GM21737 (cell line): ENCODE measurements around the gene DEDD.

ENCODE experiments used
- ATAC-seq: cut with Tn5 transposase; IDR thresholded peaks from one replicate; pipeline ENCODE4 v1.9.1; 2021; ENCODE audit warnings: mild to moderate bottlenecking, moderate library complexity; ENCODE audit not compliant: unreplicated experiment

Gene DEDD

GRCh38 chr1:161163793-161164192 lies 31.3 kb upstream of the DEDD start:
- no peak for ATAC-seq

- no peak for ATAC-seq
Observed at GRCh38 chr1:161162806-161163205, 30.3 kb upstream of the DEDD start.

GRCh38 chr1:161162052-161162451 lies 29.6 kb upstream of the DEDD start:
- ATAC-seq = no peak

- ATAC-seq = no peak
Observed at GRCh38 chr1:161161652-161162051, 29.2 kb upstream of the DEDD start.

- no peak for ATAC-seq
Observed at GRCh38 chr1:161160671-161161145, 28.2 kb upstream of the DEDD start.

- no peak for ATAC-seq
Observed at GRCh38 chr1:161159913-161160243, 27.4 kb upstream of the DEDD start.

- ATAC-seq = peak; percentile 69
Observed at GRCh38 chr1:161159087-161159912, 26.8 kb upstream of the DEDD start, which contains the start of gene USP21. Gene USP21, plus strand, starts transcription at chr1:161159500. Its CDS starts 1,141 bp downstream, at chr1:161160641.

- peak; percentile 6 for ATAC-seq
Observed at GRCh38 chr1:161158316-161159010, 26.0 kb upstream of the DEDD start.

- no peak for ATAC-seq
Observed at GRCh38 chr1:161157867-161158266, 25.4 kb upstream of the DEDD start.

- ATAC-seq = peak; percentile 85
Observed at GRCh38 chr1:161153682-161154337, 21.3 kb upstream of the DEDD start, which contains the start of gene UFC1. Gene UFC1, plus strand, starts transcription at chr1:161153978. Its CDS starts 20 bp downstream, at chr1:161153998.

GRCh38 chr1:161153176-161153575 lies 20.7 kb upstream of the DEDD start:
- ATAC-seq = no peak

GRCh38 chr1:161145832-161146231 lies 13.4 kb upstream of the DEDD start:
- ATAC-seq = no peak

- no peak for ATAC-seq
Observed at GRCh38 chr1:161140755-161141400, 8.4 kb upstream of the DEDD start.

GRCh38 chr1:161139766-161140165 lies 7.3 kb upstream of the DEDD start:
- no peak for ATAC-seq

GRCh38 chr1:161138431-161138830 lies 6.0 kb upstream of the DEDD start:
- ATAC-seq = no peak

GRCh38 chr1:161137881-161138280 lies 5.4 kb upstream of the DEDD start:
- no peak for ATAC-seq

GRCh38 chr1:161133220-161133740 lies 813 bp upstream of the DEDD start:
- peak; percentile 24 for ATAC-seq

- no peak for ATAC-seq
Observed at GRCh38 chr1:161131523-161132409, 701 bp downstream of the DEDD start.

GRCh38 chr1:161130266-161130665 lies 2.2 kb downstream of the DEDD start:
- ATAC-seq = no peak
